NCI-H2081 (cell line): ENCODE measurements around the gene ZNF521.
"Not testable (repeated sequence)": the region's sequence is repeated elsewhere in the genome, so short reads cannot be mapped to it uniquely, and the experiment has no call there.

Source experiments
- DNase-seq, 2 experiments: peaks; one replicate each; lab custom pipeline; 2025; lab: John Stamatoyannopoulos, UW

ZNF521 gene

DNA sequence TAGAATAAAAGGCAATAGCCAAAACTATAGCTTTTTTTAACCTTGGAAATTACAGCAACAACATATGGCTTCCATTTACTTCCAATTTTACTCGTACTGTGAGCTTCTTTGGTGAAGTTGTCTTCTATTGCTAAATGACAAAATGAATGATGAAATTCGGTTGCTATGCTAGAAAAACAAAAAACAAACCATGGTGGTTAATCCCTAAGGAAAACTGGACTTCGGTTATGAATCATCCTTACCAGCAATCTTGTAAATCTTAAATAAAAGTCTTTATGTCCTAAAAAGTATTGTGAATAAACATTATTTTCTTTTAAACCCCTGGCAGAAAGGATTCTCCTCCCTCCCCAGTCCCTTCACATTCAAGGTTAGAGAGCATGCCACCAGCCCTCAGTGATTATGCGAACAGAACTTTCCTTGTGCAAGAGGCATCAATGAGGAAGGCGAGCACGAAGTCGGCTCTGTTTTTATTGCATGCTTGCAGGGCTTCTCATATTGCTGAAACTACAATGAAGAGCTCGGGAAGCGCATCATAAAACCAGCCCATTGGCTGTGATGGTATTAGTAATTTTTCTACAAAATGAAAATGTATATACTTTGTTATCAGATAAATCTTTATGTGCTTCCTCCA is 62.9 kb downstream of the ZNF521 start:
- no peak for DNase-seq

DNA sequence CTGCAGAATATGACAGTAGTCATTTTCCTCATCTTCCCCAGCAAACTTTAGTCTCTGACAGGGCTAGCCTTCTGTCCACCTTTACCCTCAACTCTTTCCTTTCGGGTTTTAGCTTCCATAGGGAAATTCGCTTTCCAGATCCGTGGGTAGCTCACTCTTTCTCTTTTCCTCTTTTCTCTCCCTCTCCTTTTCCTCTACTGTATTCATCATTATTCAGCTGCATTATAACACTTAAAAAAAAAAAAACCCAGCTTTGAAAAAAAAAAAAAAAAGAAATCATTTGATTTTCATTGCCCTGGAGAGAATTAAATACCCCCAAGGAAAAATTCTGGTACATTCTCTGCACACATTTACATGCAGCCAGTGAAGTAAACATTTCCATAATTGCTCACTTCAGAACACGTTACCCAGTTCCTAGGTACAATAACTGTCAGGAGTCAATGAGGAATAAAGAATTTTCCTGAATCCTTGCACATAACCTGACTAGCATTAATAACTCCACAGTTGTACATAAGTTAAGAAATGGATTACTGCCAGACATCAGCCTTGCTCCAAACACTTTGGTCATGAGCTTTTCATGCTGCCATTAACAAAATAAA is 63.5 kb downstream of the ZNF521 start:
- no peak for DNase-seq

DNA sequence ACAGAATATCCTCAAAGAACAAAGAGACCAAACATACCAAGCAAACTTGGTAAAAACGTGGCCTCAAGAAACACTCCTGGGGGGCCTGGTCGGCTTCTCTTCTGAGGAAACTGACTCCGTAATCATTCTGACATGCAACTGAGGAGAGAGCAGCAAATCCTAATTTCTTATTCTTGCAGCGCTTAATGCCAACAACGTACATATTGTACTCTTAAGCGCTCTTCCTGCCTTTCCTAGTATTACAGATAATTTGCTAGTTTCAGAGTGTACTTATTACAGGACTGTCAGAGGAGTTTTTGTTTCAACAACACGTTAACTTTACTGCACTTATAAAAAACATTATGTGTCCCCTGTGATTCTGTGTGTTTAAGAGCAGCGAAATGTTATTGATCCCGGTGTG is 64.9 kb downstream of the ZNF521 start:
- no peak for DNase-seq

DNA sequence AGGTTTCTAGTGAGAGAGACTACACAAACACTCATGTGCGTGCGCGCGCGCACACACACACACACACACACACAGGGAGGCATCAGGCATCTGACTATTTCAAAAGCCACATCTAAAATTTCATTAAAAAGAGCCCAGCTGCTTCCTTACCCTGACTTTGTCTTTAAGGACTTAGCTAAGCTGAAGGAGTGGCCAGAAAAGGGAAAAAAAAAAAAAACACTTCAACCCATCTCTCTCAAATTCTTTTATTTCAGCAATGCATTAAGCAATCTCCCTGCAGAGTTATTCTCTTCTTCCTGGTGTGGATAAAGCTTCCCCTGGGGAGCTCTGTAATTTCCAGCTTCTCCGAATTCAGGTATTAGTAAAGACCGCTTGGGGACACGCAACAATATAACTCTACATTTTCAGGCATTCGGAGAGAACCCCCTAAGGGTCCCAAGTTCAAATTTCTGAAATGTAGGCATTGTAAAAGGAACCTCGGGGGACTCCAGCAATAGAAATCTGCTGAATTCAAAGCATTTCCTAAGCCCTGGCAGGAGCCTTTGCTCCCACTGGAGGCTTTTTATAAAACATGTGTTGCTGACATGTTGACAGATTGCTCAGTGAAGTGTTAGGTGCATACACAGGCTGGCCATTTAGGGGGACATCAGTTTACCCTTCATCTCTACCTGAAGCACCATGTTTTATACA is 67.0 kb downstream of the ZNF521 start:
- DNase-seq, result peak; percentile 26 to 44

DNA sequence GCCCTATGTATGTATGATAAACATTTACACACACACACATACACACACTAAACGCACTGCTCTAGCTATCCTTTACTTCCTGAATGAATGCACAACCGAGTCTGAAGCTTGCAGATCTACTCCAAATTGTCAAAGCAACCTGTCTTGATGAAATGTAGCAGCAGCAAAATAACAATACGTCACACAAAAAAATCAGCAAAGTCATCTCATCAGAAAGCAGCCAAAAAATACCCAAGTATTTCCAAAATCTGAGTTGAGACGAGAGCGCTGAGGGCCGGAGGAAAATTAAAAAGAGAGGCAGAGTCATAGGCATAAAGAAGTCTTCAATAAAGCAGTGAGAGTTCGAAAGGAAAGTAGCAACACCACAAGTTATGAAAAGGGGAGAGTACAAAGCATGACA is 67.7 kb downstream of the ZNF521 start:
- no peak for DNase-seq

DNA sequence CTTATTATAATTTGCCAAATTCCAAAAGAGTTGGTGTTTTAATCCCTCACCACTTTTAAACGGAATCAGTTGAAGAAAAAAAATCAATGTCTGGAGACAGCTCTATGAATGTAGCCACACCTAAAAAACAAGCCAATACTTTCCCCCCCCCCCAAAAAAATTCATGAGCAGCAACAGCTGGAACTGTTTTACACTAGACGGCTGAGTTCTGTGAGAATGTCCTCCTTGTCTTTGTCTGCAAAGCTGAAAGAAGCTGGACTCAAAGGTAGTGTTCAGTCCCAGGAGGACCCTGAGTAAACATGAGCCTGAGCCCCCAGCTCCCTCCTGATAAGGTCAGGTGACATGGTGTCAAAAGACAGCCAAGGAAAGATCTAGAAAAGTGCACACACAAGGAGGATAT is 68.2 kb downstream of the ZNF521 start:
- no peak for DNase-seq

DNA sequence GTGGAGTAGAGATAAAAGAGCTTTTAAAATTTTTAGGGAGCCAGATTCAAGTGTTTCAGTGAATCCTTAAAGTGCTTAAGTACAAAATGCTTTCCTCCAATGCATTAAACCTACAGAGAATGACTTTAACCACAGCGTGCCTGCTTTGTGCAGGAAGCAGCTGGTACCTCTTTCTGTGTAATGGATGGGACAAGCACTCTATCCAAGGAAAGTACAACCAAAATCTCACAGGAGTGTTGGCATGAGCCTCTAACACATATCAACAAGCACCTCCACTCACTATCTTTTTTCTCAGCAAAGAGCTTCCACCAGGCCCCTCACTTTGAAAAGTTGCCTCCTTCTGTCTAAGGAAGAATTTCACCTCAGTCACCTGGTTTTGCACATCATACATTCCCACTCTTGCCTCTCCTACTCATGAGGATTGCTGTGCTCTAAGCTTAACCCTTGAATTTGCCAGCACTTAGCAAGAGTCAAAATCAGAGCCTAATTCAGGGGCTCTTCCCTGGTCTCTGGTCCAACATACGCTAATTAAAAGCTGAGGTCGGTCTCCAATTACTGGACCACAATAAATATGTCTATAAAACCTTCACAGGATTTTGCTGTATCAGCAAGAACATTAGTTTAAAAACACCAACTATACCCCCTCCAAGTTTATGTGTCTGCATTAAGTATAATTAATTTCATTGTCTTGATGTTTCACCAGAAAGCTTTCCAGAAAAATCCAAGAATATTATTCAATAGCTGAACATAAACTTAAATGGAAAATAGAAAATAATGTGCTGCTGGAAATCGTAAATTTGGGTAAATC is 68.9 kb downstream of the ZNF521 start:
- no peak for DNase-seq

DNA sequence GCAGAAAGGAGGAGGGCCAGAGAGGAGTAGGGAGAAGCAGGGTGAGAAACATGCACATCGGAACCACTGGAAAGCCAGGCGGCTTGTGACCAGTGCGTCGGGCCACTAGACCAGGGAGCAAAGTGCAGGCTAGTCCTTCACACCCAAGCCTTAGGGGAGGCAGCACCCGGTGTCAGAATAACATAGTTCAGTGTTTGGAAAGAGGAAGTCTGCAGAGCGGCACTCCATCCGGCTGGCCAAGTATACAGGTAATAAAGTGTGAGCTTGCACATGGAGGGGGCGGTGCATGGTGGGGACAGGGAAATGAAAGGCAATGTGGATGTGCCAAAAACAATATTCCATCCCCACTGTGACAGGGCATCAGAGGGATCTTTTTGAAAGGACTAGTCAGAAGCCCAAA is 69.7 kb downstream of the ZNF521 start:
- DNase-seq, result no peak

DNA sequence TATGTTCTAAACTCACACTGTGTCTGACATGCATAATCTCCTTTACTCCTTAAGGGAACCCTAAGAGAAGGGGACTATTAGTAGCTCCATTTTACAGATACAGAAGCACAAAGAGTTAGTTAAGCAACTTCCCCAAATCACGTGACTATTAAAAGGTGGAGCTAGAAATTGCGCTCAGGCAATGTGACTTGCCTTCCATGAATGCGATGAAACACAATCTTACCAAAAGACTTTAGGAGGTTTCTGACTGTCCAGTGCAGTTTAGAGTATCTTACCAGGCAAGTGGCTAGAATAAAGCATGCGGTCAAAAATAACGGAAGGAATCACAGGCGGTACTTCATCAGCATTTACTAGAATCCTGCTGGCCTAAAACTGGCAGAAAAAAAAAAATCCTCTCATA is 70.4 kb downstream of the ZNF521 start:
- DNase-seq, result no peak

DNA sequence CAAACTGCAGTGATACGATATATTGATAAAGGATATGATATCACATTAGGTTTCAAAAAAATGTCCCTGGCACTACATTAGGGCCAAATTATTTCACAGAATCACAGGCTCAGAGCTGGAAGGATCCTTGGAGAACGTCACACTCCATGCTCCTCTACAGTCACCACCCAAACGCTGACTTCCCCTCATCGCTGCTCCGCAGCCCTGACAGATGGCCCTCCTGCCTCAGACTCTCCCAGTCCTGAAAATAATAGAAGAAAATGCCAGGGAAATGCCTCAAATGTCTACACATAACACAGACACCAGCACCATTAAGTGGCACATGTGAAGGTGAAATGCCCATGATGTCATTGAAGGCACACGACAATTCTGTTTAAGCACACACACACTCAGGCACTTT is 72.0 kb downstream of the ZNF521 start:
- DNase-seq, result no peak

DNA sequence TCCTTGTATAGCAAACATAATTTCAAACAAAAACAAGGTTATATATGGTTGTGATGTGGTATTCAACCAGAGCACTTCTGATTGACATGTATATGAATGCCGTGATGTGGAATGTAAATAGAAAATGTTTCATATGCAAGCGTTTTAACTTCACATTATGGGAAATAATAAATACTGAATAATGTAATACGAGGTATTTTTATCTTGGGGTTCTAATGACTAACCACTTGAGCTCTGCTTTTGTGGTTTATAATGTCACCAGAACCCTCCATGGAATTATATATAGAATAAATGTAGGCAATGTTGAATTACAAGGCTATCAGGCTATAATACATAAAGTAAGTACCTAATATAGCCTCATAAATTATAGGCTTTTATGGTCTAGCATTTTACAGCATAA is 72.4 kb downstream of the ZNF521 start:
- no peak for DNase-seq

DNA sequence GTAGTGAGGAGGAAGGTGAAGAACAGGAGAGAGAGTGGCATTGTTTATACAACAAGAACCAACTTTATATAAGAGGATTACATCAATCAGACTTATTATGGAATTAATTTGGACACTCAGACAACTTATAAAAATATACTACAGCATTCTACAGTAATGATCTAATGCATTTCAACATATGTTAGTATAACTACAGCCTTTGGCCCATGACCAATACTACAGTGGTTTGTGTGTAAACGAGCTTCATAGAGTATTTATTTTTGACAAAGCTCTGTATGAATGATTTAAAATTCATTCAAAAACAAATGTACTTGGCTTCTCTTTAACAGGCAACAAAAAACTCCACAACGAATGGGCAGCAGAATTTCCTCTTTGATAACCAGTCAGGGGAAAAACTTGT is 72.8 kb downstream of the ZNF521 start:
- DNase-seq, result no peak

DNA sequence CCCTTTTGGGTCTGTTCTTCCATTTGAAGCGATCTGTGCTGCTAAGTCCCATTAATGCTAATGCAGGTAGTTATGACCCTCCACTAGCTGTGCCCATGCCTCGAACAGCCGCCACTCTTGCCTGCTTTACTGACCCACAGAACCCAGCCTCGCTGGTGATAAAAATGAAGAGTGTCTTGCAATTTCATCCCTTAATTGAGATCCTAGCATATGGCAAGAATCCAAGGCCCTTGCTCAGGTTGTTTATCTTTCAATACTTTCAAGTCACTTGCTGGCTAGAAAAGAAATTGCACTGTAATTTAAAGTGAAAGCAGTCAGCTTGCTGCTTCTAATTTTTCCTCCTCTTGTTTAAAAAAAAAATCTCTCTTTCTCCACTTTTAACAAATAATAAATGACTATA is 73.6 kb downstream of the ZNF521 start:
- no peak for DNase-seq

DNA sequence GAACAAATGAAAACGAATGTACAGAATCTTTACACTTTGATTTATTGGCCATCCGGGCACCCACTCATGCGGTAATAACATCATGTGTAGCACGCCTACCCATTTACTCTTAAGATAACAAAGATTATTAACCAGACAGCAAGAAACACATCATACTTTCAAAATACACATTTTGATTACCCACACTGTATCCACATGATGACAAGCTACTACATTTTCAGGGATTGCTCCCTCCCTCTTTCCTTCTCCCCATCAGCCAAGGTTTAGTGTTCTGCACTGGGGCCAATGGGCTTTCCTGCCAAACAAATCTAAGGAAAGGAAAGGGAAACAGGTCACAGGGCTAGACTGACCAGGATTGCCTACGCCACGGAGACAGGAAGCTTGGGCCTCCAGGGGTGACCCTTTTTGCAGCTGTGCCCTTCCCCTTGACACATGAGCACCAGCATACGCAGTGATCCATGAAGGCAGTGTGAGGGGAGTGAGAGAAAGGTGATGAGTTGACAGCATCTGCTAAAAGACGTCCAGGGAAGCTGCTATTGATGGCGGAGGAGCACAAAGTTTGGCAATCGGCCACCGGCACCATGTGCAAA is 76.5 kb downstream of the ZNF521 start:
- DNase-seq, result no peak

DNA sequence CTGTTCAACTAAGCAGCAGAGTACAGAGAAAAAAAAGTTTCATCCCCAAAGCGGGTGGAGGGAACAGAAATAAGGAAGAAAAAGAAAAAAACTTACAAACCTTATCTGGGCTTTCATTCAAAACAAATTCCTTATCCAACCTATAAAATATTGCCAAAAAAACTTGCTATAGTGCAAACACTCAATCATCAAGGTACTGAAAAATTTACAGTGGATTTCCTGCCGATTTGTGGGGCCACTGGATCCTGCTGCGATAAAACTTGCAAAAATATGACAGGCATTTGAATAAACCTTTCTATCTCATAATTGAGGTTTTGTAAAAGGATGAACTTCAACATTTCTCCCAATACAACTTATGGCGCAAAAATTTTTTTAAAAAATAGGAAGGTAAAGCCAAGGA is 77.0 kb downstream of the ZNF521 start:
- DNase-seq, result no peak

DNA sequence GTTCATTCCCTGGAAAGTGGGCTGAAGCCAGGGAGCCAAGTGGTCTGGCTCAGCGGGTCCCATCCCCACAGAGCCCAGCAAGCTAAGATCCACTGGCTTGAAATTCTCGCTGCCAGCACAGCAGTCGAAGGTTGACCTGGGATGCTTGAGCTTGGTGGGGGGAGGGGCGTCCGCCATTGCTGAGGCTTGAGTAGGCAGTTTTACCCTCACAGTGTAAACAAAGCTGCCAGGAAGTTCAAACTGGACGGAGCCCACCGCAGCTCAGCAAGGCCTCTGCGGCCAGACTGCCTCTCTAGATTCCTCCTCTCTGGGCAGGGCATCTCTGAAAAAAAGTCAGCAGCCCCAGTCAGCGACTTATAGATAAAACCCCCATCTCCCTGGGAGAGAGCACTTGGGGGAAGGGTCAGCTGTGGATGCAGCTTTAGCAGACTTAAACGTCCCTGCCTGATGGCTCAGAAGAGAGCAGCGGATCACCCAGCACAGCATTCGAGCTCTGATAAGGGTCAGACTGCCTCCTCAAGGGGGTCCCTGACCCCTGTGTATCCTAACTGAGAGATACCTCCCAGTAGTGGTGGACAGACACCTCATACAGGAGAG is 84.9 kb downstream of the ZNF521 start:
- DNase-seq, result not testable (repeated sequence)

DNA sequence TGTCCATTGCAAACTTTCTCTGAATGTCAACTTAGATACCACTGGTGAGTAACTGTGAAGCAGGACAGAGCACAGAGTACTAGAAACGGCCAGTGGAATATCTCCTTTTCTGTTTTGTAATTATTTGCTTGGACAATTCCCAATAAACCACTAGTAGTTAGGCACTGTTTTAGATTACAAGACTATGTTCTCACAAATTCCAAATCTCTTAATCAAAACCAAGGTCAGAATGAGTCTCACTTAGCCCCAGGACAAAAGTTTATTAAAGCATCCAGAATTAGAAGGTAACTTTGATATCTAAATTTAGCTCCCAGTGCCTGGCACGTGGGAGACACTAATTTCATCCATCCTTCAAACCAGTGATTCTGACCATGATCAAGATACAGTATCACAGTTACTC is 89.0 kb downstream of the ZNF521 start:
- no peak for DNase-seq

DNA sequence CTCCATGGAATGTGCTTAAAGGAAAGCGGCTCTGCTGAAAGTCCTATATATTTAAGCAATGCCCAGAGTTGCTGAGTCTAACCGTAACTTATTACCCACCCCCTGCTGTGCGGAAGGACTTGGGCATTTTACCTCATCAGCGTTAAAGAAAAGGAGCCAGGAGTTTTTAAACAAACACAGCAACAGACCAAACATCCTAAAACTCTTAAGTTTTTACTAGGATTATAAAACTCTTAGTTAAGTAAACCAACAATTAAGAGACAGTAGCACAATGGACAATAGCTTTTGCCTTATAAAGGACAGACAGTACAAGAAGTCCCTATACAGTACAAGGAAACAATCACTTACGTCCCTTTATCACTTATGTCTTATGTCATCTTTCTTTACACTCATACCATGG is 90.2 kb downstream of the ZNF521 start:
- DNase-seq, result no peak

DNA sequence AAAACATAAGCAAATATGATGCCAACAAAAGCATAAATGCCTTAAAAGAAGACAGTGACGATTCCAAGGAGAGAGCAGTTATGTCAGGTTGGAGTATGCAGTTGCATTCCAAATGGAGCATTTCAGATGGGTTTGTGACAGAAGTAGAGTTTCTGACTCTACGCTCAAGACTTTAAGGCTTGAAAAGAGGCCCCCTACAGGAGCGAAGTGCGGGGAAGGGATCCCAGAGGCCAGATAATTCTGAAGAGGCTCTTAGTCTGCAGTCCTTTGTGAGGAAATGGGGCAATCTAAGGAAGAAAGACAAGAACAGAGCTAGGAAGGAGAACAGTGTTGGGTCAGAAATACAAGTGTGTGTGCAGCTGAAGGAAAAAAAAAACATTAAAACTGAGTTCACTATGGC is 95.5 kb downstream of the ZNF521 start:
- no peak for DNase-seq

DNA sequence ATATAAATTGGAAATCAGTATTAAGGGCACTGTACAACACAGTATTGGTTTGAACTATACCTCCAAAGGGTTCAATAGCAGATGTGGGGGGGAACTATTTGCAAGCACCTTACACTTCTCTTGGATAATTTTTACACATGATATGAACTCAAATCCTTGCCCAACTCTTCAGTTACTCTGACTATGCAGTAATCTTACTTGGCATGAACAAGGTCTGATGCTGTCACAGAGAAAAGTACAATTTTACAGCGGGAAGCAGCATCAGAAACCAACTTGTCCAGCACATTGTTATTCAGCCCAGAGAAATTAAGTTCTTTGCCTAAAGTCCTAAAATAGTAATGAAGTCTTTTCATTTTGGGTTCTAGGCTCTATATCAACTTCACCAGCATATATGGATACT is 98.2 kb downstream of the ZNF521 start:
- DNase-seq, result no peak

DNA sequence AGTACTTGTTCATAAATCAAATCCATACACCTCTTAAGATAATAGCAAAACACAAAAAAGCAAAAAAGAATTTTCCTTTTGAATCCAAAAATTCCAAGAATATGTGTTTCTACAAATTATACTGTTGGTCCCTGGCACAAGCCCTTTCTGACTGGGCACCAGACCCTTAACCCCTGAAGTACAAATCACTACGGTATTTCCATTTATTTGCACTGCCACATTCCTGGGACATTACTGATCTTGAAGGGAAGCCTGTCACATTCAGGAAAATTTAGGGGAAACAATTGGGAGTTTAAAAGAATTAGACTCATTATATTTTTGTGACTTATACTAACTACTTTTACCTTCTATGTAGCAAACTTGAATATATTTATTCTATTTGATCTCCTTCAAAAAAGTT is 98.8 kb downstream of the ZNF521 start:
- no peak for DNase-seq

DNA sequence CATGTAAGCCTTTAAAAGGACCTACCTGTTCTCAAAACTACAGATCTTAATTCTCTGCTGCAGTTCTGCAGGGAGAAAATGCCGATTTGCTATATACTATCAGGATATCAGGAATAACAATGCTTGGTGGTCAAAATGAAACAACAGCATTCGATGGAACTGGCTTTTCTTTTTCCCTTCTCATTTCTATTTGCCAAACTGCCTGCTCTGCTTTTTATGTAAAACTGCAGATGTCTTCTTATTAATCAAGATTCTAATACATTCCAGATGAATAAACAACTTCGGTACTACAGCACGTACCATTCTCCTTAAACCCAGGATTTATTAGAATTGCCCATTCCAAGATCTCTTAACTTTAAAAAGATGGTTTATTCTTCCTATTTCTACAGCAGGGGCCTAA is 100.9 kb downstream of the ZNF521 start:
- DNase-seq, result no peak
